ENCODE results near the gene UGT3A1.

The UGT3A1 gene

GRCh38 chr5:35903631-35904203 is 87.5 kb downstream of the UGT3A1 start:
- DNase-seq = no peak

GRCh38 chr5:35902046-35902672 is 89.0 kb downstream of the UGT3A1 start:
- no peak for DNase-seq
